ENCODE measurements around the gene PRDX5. TPM values are rescaled to one million over a fixed set of nuclear protein-coding genes. Genes with fewer than 3 reads are reported as not detected.

PRDX5 gene
- total RNA-seq, 2 experiments from 2014 or later: 177 to 217 TPM

GRCh38 chr11:64281957-64282770, 35.8 kb upstream of the PRDX5 start:
- H2AFZ ChIP-seq (ENCODE audit: low read length): no peak overlapping the region
- H3K79me2 ChIP-seq (ENCODE audit: insufficient read depth, low read depth, low read length): no peaks in the 10 kb centered on the region
- BruUV-seq (replicated peaks): no TSS peak
- intact Hi-C loops (cut with micrococcal nuclease; ENCODE audit: unreplicated experiment): no loop called here
- DNase-seq (ENCODE audit: low spot score): no peak
- H3K9me3 ChIP-seq (ENCODE audit: low read length): no peaks in the 10 kb centered on the region
- TF ChIP-seq EZH2phosphoT487 (IDR thresholded peaks at IDR 0.05; ENCODE audit: borderline replicate concordance, low read depth, low read length) (no peak), CTCF (conservative IDR thresholded peaks at IDR 0.05; ENCODE audit: low read length) (no peak)
- H3K4me3 ChIP-seq (ENCODE audit: low read depth, low read length, poor library complexity, severe bottlenecking): no peak overlapping the region
- CTCF ChIA-PET (ENCODE audit: unreplicated experiment): interaction anchor here (1.3 kb wide), 1 partner anchor 11 kb away, joined by 3 read pairs; no protein-coding TSS in a partner anchor
- no peaks in the 10 kb centered on the region for H3K9me2 ChIP-seq (ENCODE audit: insufficient read depth, low read length)
- H3K36me3 ChIP-seq (ENCODE audit: insufficient read depth, low read length): peaks cover 6% of the 10 kb centered on the region
- POLR2A ChIA-PET: interaction anchor here (2.6 kb wide), 1 partner anchor 75 kb away, joined by 8 read pairs; the partner anchor contains the start of gene FERMT3
- H3K27ac ChIP-seq (ENCODE audit: low read depth, low read length, poor library complexity, severe bottlenecking): no peak overlapping the region
- no peak overlapping the region for H3K4me2 ChIP-seq (ENCODE audit: low read length)
- no peaks in the 10 kb centered on the region for H4K20me1 ChIP-seq (ENCODE audit: insufficient read depth, low read length)
- peaks cover 14% of the 10 kb centered on the region for H3K4me1 ChIP-seq (ENCODE audit: insufficient read depth, low read length, poor library complexity, severe bottlenecking)

- Histone ChIP-seq H3K4me1 (ENCODE audit: insufficient read depth, low read length, poor library complexity, severe bottlenecking) (peaks cover 14% of the 10 kb centered on the region), H3K4me3 (ENCODE audit: low read depth, low read length, poor library complexity, severe bottlenecking) (no peak overlapping the region), H3K27ac (ENCODE audit: low read depth, low read length, poor library complexity, severe bottlenecking) (no peak overlapping the region), H3K9me3 (ENCODE audit: low read length) (no peaks in the 10 kb centered on the region), H2AFZ (ENCODE audit: low read length) (no peak overlapping the region), H3K9me2 (ENCODE audit: insufficient read depth, low read length) (no peaks in the 10 kb centered on the region), H4K20me1 (ENCODE audit: insufficient read depth, low read length) (no peaks in the 10 kb centered on the region), H3K79me2 (ENCODE audit: insufficient read depth, low read depth, low read length) (no peaks in the 10 kb centered on the region), H3K36me3 (ENCODE audit: insufficient read depth, low read length) (peaks cover 5% of the 10 kb centered on the region; the same call in 1 of the 2 replicates), H3K4me2 (ENCODE audit: low read length) (peak overlapping the region; percentile 20; the same call in 1 of the 2 replicates)
- TF ChIP-seq EZH2phosphoT487 (IDR thresholded peaks at IDR 0.05; ENCODE audit: borderline replicate concordance, low read depth, low read length) (no peak), CTCF (conservative IDR thresholded peaks at IDR 0.05; ENCODE audit: low read length) (no peak)
- no peak for DNase-seq (ENCODE audit: low spot score)
- POLR2A ChIA-PET: interaction anchor here (1.1 to 2.6 kb wide), 3 partner anchors 13 to 97 kb away, joined by 3 to 8 read pairs (median 5); partner anchors contain the start of genes FERMT3 and STIP1
- CTCF ChIA-PET (ENCODE audit: unreplicated experiment): no interaction called here
- BruUV-seq (replicated peaks): no TSS peak
- intact Hi-C loops (cut with micrococcal nuclease; ENCODE audit: unreplicated experiment): no loop called here
Observed at GRCh38 chr11:64283092-64283491, 34.8 kb upstream of the PRDX5 start.
